ENCODE data around the gene INPP5J.
"Not testable (repeated sequence)": the region's sequence is repeated elsewhere in the genome, so short reads cannot be mapped to it uniquely, and the experiment has no call there.

Gene INPP5J

GRCh38 chr22:31087744-31088215 is 35.0 kb upstream of the INPP5J start:
- DNase-seq, result no peak

GRCh38 chr22:31088233-31088986 is 34.4 kb upstream of the INPP5J start:
- no peak for DNase-seq

GRCh38 chr22:31089160-31090100 is 33.3 kb upstream of the INPP5J start:
- DNase-seq, result no peak

DNA sequence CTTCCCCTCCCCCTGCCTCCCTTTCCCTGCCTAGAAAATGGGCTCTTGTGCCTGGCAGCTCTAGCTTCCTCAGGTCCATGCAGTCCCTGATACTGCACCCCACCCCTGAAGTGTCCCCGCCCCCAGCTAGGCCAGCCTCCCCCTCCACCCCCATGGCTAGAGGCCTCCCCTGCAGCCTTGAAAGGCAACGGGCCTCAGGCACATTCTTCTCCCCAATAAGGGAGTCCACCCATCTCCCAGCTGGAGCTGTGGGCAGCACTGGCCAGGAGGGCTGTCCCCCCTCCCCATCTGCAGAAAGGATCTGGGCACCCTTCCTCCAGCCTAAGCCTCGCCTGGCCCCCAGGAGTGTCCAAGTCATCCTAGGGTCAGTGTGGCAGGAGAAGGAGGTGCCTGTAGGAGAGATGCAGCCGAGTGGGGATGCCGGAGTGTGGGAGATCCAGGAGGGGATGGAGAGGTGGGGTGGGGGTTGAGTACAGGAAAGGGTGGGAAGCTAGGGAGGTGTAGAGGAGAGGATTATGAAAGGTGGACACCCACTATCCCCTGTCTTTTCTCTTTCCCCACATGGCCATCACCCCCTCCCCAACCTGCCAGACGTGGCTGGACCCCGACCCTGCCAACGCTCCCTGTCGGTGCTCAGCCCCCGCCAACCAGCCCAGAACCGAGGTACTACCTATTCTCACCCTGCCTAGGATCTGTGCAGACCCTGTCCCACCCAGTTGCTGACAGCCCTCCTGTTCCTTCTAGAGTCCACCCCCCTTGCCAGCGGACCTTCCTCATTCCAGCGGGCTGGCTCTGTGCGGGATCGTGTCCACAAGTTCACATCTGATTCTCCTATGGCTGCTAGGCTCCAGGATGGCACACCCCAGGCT is 32.3 kb upstream of the INPP5J start:
- DNase-seq, result no peak

DNA sequence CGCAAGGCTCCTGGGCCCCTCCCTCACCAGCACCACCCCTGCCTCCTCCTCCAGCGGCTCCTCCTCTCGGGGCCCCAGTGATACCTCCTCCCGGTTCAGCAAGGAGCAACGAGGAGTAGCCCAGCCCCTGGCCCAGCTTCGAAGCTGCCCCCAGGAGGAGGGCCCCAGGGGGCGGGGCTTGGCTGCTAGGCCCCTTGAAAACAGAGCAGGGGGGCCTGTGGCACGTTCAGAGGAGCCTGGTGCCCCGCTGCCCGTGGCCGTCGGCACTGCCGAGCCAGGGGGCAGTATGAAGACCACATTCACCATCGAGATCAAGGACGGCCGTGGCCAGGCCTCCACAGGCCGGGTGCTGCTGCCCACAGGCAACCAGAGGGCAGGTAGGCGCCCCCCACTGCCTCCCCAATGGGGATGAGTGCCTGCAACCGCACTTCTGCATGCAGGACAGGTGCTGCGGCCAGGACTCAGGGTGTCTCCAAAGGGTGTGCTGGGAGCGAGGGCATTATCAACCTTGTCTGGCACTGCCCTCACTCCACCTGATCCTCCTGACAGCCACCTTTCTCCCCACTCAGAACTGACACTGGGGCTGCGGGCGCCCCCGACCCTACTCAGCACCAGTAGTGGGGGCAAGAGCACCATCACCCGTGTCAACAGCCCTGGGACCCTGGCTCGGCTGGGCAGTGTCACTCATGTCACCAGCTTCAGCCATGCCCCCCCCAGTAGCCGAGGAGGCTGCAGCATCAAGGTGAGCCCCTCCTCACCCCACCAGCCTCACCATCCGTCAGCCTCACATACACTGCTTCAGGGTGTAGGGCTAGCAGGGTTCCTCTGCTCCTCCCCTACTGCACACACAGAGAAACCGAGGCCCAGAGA is 31.4 kb upstream of the INPP5J start:
- DNase-seq, result no peak

DNA sequence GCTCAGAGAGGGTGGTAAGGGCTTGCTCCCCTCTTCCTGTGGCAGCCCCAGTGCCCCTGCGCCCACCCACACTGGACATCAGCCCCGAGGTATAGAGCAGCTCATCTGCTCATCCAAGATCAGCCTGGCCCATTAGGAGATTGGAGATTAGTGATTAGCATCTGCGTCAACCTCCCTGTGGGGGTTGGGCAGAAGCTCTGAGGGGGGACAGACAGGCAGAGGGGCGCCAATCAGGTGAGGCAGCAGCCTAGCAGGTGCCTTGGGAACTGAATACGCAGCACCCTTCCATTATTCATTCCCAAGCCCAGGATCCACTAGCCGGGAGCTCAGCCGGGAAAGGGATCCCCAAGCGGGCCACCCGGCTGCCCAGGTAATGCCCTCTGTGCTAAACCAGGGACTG is 30.6 kb upstream of the INPP5J start:
- DNase-seq, result no peak

GRCh38 chr22:31093086-31093850 is 29.5 kb upstream of the INPP5J start:
- no peak for DNase-seq

GRCh38 chr22:31094021-31094551 is 28.7 kb upstream of the INPP5J start:
- DNase-seq, result no peak

DNA sequence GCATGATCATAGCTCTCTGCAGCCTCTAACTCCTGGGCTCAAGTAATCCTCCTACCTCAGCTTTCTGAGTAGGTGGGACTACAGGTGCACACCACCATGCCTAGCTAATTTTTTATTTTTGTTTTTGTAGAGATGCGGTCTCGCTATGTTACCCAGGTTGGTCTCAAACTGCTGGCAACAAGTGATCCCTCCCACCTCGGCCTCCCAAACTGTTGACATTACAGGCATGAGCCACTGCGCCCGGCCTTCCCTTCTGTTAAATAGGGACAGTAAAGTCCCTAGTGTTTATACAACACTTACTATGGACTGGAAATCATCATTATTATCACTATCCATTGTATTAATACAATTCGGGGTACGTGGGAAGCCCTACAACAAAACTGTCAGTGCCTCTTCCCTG is 28.0 kb upstream of the INPP5J start:
- DNase-seq, result no peak

DNA sequence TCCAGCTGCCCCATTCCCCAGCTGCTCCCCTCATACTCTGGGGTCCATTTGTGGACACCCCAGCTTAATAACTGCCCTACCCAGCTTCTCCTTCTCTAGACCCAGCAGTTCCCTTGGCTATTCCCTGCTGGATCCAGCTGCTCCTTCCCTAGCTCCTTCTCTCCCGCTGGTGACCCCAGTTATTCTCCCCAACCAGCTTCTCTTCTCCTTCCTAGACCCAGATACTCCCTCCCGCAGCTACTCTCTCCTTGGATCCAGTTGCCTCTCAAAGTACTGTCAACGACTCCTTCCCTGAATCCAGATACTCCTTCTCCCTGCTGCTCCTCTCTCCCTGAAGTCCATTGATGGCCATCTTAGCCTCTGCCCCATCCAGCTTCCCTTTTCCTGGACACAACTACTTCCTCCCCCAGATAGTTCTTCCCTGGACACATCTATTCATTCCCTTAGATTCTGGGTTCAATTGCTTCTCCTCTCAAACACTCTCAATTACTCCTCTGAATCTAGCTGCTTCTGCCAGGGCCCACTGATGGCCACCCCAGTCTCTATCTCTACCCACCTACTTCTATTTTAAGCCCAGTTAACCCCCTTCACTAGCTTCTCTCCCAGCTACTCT is 27.0 kb upstream of the INPP5J start:
- DNase-seq, result no peak

DNA sequence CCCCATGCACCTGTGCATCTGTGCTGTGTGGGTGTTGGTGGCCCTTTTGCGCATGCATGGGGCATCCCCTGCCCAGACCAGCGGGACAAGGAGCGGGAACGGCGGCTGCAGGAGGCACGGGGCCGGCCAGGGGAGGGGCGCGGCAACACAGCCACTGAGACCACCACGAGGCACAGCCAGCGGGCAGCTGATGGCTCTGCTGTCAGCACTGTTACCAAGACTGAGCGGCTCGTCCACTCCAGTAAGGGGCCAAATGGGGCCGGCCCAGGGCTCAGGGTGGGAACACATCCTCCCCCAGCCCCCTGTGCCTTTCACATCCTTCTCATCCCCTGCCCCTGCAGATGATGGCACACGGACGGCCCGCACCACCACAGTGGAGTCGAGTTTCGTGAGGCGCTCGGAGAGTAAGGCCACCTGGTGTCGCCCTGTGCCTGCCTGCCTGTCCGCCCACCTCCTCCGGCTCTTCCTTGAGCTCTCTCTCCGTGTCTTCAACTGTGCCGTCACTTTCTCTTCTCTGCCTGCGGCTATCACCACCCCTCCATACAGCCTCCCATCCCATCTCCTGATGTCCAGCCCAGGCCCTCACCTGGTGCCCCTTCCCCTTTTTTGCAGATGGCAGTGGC is 26.0 kb upstream of the INPP5J start:
- no peak for DNase-seq

GRCh38 chr22:31097539-31097938 is 25.2 kb upstream of the INPP5J start:
- not testable (repeated sequence) for DNase-seq

DNA sequence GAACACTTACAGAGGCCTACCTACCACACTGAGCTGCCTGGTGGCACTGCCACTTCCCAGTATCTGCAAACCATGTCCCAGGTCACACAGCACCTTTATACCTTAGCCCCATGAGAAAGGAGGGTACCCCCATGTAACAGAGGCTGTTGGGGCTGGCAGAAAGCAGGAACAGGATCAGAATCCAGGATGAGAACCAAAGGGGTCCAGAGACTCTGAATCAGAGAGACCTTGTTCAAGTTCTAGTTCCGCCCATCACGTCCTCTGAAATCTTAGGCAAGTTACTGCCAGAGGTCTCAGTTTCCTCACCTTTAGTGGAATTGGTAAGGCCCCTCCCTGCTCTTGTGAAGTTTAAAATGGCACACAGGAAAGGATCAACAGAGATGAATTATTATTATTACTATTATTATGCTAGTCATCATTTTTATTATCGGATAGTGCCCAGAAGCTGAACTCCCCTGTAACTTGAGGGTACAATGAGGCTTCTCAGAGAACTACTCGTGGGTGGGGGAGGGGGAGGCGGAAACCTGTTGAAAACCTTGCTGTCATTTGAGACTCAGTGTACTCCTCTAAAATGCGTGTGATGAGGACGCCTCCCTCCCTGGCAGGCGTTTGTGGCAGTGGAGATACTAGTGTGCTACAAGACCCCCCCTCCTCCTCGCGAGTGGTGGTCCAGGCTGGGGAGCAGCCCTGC is 24.7 kb upstream of the INPP5J start:
- DNase-seq, result no peak

DNA sequence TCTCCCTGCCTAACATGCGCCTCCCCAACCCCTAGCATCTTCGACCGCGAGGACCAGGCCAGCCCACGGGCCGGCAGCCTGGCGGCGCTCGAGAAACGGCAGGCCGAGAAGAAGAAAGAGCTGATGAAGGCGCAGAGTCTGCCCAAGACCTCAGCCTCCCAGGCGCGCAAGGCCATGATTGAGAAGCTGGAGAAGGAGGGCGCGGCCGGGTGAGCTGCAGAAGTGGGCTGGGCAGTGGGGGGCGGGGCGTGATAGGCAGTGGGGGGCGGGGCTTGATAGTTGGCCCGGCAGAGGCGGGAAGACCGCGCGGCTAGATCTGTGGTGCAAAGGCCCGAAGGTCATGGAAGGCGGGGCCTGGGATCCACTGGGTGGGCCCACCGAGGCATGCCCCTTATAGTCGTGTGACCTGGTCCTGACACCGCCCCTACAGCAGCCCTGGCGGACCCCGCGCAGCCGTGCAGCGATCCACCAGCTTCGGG is 24.1 kb upstream of the INPP5J start:
- DNase-seq, result no peak

DNA sequence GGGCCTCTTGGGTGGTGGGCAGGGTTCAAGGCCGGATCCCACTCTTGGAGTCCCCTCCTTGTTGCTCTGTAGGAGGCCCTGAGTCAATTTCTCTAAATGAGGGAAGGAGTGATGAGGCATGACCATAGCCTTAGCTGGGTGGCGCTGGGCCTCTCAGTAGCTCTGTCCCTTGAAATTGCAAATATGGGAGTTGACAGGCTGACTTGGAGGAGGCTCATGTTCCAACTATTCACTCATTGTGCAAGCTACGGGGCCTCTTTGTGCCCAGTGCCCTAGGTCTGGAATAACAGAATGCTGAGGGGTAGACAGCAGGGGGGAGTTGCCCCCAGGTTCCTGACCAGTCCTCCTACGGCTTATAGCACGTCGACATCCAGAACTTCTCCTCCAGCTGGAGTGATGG is 23.4 kb upstream of the INPP5J start:
- DNase-seq, result no peak

- DNase-seq, result no peak
These were observed 22.7 kb upstream of the INPP5J start for GRCh38 chr22:31099841-31100761.

DNA sequence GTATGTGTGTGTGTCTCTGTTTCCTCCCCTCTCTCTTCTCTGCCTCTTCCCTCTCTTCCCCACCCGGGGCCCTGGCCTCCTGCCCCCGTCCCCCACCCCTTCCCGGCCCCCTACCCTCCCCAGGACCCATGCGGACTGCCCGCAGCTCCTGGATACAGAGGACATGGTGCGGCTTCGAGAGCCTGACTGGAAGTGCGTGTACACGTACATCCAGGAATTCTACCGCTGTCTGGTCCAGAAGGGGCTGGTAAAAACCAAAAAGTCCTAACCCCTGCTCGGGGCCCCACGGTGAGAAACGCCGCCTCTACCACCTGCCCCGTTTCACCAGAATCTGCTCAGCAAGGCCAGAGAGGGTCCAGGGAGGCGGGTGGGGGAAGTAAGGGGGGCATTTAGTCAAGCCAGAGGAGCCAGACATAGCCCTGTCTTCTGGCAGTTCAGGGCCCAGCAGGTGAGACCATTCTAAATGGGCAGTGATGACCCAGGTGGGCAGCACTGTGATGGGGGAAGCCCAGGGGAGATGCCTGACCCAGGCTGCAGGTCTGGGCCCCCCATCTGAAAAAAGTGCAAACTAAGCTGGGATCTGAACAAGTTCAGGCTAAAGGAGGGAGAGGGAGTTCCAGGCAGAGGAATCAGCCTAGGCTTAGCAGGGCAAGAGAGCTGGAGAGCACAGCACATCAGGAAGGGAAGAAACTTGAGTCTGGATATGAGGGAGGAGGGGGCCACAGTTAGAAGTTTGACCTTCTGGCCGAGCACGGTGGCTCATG is 21.8 kb upstream of the INPP5J start:
- DNase-seq, result no peak

Data from NCI-H2029 (cell line).